SH-SY5Y (cell line): ENCODE results near the gene DPY19L3.

ENCODE experiments used
- GATA2 ChIP-seq: IDR thresholded peaks from 2 replicates; pipeline ENCODE4 v1.6.1; 2011; ENCODE audit warnings: mild to moderate bottlenecking, low read depth, low read length
- GATA3 ChIP-seq: IDR thresholded peaks from 2 replicates; pipeline ENCODE4 v1.6.1; 2011; ENCODE audit warnings: low read depth, mild to moderate bottlenecking, low read length, moderate library complexity

DNA sequence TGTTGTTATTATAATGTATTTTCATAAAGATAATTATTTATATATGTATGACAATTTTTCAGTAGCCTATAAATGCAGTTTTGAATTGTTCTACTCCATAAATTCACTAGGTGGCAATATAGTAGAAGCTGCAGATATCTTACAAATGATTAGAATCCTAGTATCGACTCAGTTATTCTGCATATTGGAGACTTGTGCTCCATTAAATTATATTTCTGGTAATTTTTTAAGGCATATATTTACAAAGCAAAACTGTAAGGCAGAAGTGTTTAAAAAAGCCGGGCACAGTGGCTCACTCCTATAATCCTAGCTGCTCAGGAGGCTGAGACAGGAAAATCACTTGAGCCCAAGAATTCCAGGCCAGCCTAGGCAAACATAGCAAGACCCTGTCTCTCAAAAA lies 58.7 kb downstream of the DPY19L3 start:
- no peak for TF ChIP-seq GATA2
- no peak for TF ChIP-seq GATA3
